Measurements from ENCODE around the gene ITGBL1. TPM values are rescaled to one million over a fixed set of nuclear protein-coding genes. Genes with fewer than 3 reads are reported as not detected.
A peak's percentile ranks its signal among the peaks of the same experiment; 100 is the strongest.

Gene ITGBL1
- total and polyA plus RNA-seq, 2 of the 4 experiments (the other 2 are of a cell fraction), result 22.2 to 24.2 TPM

DNA sequence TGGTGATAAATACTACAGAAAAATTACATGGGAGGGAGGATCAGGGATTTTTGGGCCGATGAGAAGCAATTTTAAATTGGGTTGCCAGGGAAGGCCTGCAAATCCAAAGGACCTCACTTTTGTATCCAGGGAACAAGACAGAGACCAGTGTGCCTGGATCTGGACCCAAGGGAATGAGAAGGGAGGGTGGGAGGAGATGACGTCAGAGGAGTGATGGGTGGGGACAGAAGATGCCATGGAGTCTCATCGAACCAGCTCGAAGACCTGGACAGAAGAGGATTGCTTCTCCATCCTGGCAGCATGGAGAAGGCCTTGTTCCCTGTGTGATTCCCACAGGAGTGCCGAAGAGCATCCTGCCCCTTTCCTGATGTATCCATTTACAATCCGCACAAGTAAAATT lies 68.9 kb downstream of the ITGBL1 start:
- Histone ChIP-seq H4K20me1 (ENCODE audit: insufficient read depth, low read length) (no peaks in the 10 kb centered on the region), H3K9me3 (ENCODE audit: control insufficient read depth, insufficient read depth, low read length) (no peaks in the 10 kb centered on the region), H3K14ac (replicated peaks; ENCODE audit: low read depth, low read length) (0 out of 2 replicates have a peak overlapping the region, but pooled peaks have one; percentile 32), H3K9ac (ENCODE audit: low read depth, low read length) (no peak overlapping the region), H2AK5ac (ENCODE audit: low read depth, low read length) (peak overlapping the region; percentile 56; the same call in 1 of the 2 replicates), H3K23ac (ENCODE audit: low read depth, low read length) (no peak overlapping the region), H3K36me3 (ENCODE audit: control insufficient read depth, insufficient read depth, low read length) (no peaks in the 10 kb centered on the region), H2BK20ac (ENCODE audit: low read depth, low read length) (peak overlapping the region; percentile 63; the same call in 1 of the 2 replicates), H2BK5ac (ENCODE audit: low read depth, low read length, poor library complexity, severe bottlenecking) (no peak overlapping the region), H3K56ac (ENCODE audit: extremely low read depth, insufficient read depth, low read length) (no peak overlapping the region), H2AK9ac (replicated peaks; ENCODE audit: low read depth, low read length, poor library complexity) (no peak overlapping the region), H3K4me3 (ENCODE audit: insufficient read depth, low read depth, low read length) (no peak overlapping the region), H3K9me1 (ENCODE audit: insufficient read depth, low read length) (peaks cover 6% of the 10 kb centered on the region), H3K79me1 (ENCODE audit: low read depth in 1 of 2, low read length in 2 of 2) (no peaks in the 10 kb centered on the region; a peak in 1 of 4 replicates), H3K27ac (ENCODE audit: insufficient read depth, low read length) (no peak overlapping the region), H4K8ac (ENCODE audit: low read depth in 2 of 2, low read length in 2 of 2) (peak overlapping the region in 1 of 2 experiments; percentile 30; a peak in 1 of 4 replicates), H2BK120ac (ENCODE audit: low read depth, low read length) (peak overlapping the region; percentile 58), H3K27me3 (ENCODE audit: control insufficient read depth, insufficient read depth, low read length) (no peaks in the 10 kb centered on the region), H3K18ac (ENCODE audit: low read depth, low read length) (no peak overlapping the region; the same call in 1 of the 2 replicates), H3K4me1 (ENCODE audit: control insufficient read depth, insufficient read depth, low read length) (peaks cover 2% of the 10 kb centered on the region; the same call in 1 of the 2 replicates), H3K4me2 (ENCODE audit: low read depth, low read length) (no peak overlapping the region), H3K4ac (ENCODE audit: low read depth, low read length) (peak overlapping the region; percentile 8; the same call in 1 of the 2 replicates), H4K91ac (ENCODE audit: insufficient read depth, low read depth, low read length) (no peak overlapping the region), H2BK15ac (ENCODE audit: low read depth, low read length) (0 out of 3 replicates have a peak overlapping the region, but pooled peaks have one; percentile 44), H4K5ac (ENCODE audit: low read depth, low read length) (no peak overlapping the region), H2AFZ (replicated peaks; ENCODE audit: low read length, poor library complexity) (no peak overlapping the region)
- DNase-seq (no peak), ATAC-seq (ENCODE audit: low read depth) (no peak)
- intact Hi-C loops (cut with micrococcal nuclease) (no loop called here), in situ Hi-C loops (cut with MboI; ENCODE audit: low sequenced_read_pairs) (loop anchor here (25.0 kb wide), 1 partner anchor 916 kb away; no protein-coding TSS in a partner anchor), dilution Hi-C loops (cut with HindIII; ENCODE audit: low sequenced_read_pairs, unreplicated experiment) (no loop called here)
- CTCF ChIA-PET, result no interaction called here
- no CpG with 5 or more reads among the region's 6 CpGs for WGBS, 2 experiments (ENCODE audit: extremely low coverage in 2 of 2, insufficient read length in 1 of 2)
- TF ChIP-seq RFX5 (IDR thresholded peaks at IDR 0.05; ENCODE audit: low read depth, low read length) (no peak), POLR2A (IDR thresholded peaks at IDR 0.05; ENCODE audit: low read depth, low read length) (no peak), CEBPB (IDR thresholded peaks at IDR 0.05; ENCODE audit: low read depth, low read length) (no peak), RAD21 (IDR thresholded peaks at IDR 0.05; ENCODE audit: low read length) (no peak), MAZ (IDR thresholded peaks at IDR 0.05; ENCODE audit: borderline replicate concordance, low read depth, low read length) (no peak), NFE2L2 (IDR thresholded peaks at IDR 0.05; ENCODE audit: low read depth, low read length) (no peak), BHLHE40 (IDR thresholded peaks at IDR 0.05; ENCODE audit: low read depth, low read length) (no peak), CHD1 (IDR thresholded peaks at IDR 0.05; ENCODE audit: low read depth, low read length) (no peak), FOS (IDR thresholded peaks at IDR 0.05; ENCODE audit: low read depth, low read length) (no peak), MAFK (IDR thresholded peaks at IDR 0.05; ENCODE audit: low read depth, low read length) (no peak), RCOR1 (IDR thresholded peaks at IDR 0.05; ENCODE audit: insufficient replicate concordance, low read length) (no peak), SMC3 (IDR thresholded peaks at IDR 0.05; ENCODE audit: low read depth, low read length) (no peak), MXI1 (IDR thresholded peaks at IDR 0.05; ENCODE audit: borderline replicate concordance, low read depth, low read length) (no peak)
- TF ChIP-seq, protein P1, sequence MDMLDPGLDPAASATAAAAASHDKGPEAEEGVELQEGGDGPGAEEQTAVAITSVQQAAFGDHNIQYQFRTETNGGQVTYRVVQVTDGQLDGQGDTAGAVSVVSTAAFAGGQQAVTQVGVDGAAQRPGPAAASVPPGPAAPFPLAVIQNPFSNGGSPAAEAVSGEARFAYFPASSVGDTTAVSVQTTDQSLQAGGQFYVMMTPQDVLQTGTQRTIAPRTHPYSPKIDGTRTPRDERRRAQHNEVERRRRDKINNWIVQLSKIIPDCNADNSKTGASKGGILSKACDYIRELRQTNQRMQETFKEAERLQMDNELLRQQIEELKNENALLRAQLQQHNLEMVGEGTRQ (IDR thresholded peaks at IDR 0.05; ENCODE audit: low read depth, low read length), result no peak
- TF ChIP-seq, protein P2, sequence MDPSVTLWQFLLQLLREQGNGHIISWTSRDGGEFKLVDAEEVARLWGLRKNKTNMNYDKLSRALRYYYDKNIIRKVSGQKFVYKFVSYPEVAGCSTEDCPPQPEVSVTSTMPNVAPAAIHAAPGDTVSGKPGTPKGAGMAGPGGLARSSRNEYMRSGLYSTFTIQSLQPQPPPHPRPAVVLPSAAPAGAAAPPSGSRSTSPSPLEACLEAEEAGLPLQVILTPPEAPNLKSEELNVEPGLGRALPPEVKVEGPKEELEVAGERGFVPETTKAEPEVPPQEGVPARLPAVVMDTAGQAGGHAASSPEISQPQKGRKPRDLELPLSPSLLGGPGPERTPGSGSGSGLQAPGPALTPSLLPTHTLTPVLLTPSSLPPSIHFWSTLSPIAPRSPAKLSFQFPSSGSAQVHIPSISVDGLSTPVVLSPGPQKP (IDR thresholded peaks at IDR 0.05; ENCODE audit: borderline replicate concordance, low read depth, low read length), result no peak
- TF ChIP-seq, protein P3, sequence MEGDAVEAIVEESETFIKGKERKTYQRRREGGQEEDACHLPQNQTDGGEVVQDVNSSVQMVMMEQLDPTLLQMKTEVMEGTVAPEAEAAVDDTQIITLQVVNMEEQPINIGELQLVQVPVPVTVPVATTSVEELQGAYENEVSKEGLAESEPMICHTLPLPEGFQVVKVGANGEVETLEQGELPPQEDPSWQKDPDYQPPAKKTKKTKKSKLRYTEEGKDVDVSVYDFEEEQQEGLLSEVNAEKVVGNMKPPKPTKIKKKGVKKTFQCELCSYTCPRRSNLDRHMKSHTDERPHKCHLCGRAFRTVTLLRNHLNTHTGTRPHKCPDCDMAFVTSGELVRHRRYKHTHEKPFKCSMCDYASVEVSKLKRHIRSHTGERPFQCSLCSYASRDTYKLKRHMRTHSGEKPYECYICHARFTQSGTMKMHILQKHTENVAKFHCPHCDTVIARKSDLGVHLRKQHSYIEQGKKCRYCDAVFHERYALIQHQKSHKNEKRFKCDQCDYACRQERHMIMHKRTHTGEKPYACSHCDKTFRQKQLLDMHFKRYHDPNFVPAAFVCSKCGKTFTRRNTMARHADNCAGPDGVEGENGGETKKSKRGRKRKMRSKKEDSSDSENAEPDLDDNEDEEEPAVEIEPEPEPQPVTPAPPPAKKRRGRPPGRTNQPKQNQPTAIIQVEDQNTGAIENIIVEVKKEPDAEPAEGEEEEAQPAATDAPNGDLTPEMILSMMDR (conservative IDR thresholded peaks at IDR 0.05; ENCODE audit: low read depth, low read length), result no peak
- no TSS peak for BruUV-seq (replicated peaks)
- POLR2A ChIA-PET (ENCODE audit: unreplicated experiment), result no interaction called here

Measured in IMR-90 (cell line).